Esophagus squamous epithelium (tissue), 5 donors: Measurements from ENCODE around the gene PRPH2. TPM values are rescaled to one million over a fixed set of nuclear protein-coding genes. Genes with fewer than 3 reads are reported as not detected.

ENCODE experiments used
- DNase-seq: peaks from one replicate; lab custom pipeline; 2025; lab: John Stamatoyannopoulos, UW
- H3K27ac ChIP-seq, 4 donors: fragments of 200-600 bp; sonication (generic); one replicate each; pipeline ENCODE4 v1.5.1; 2016 to 2019; ENCODE audit warnings: mild to moderate bottlenecking in 1 of 4
- H3K27me3 ChIP-seq, 4 donors: fragments of 200-600 bp; sonication (generic); 1 replicate in 3 of 4; 2 replicates in 1 of 4; pipeline versions ENCODE4 v1.5.1 to v1.6.0; 2017 to 2021; ENCODE audit warnings: antibody characterized with exemption in 1 of 4
- H3K36me3 ChIP-seq, 3 donors: fragments of 200-600 bp; sonication (generic); one replicate each; pipeline ENCODE4 v1.5.1; 2016 to 2019
- H3K4me1 ChIP-seq, 3 donors: fragments of 200-600 bp; sonication (generic); one replicate each; pipeline ENCODE4 v1.5.1; 2017 to 2019
- H3K4me3 ChIP-seq, 4 donors: fragments of 200-600 bp; sonication (generic); 1 replicate in 3 of 4; 2 replicates in 1 of 4; pipeline ENCODE4 v1.5.1; 2016 to 2019; ENCODE audit warnings: mild to moderate bottlenecking in 2 of 4, moderate library complexity in 1 of 4
- H3K9me3 ChIP-seq, 3 donors: fragments of 200-600 bp; sonication (generic); one replicate each; pipeline ENCODE4 v1.5.1; 2016 to 2019
- CTCF ChIP-seq, 6 experiments: fragments of 450-650 bp in 4 of 6; fragments of 200-600 bp in 2 of 6; sonication (generic) in 2 of 6; IDR thresholded peaks; one replicate each; pipeline ENCODE4 v1.5.1; 2016 to 2019; ENCODE audit warnings: antibody characterized with exemption in 6 of 6, mild to moderate bottlenecking in 4 of 6, moderate library complexity in 4 of 6
- POLR2A ChIP-seq, 4 donors: fragments of 450-650 bp; IDR thresholded peaks; one replicate each; pipeline ENCODE4 v1.6.1; 2017; ENCODE audit warnings: antibody characterized with exemption in 4 of 4, mild to moderate bottlenecking in 4 of 4, moderate library complexity in 3 of 4
- WGBS, 2 donors: methylation state at CpG; one replicate each; pipeline ENCODE4 v1.1.5; 2018; 5-methylcytosine and 5-hydroxymethylcytosine counted together
- intact Hi-C: fragments of 100-400 bp; cut with DNase I; formaldehyde crosslinking; loops from one replicate; pipeline ENCODE4 v1.15.0; 2022
- small RNA-seq, 4 donors: library from RNA; depleted of rRNA; stranded (forward); fragments of <200 nt; gene quantifications; one replicate each; pipeline ENCODE3, GENCODE V24; 2016
- total RNA-seq, 4 donors: library from RNA; depleted of rRNA; stranded (reverse); fragments of >200 nt; gene quantifications; one replicate each; pipeline ENCODE4 v1.1.0, GENCODE V29; 2016
- donor health status: DM: yes; HTN: yes; CAD: no.

PRPH2 gene
- total RNA-seq, 4 donors from 2014 or later = 0.94 to 1.3 TPM; not detected in 2

- Histone ChIP-seq H3K4me3 (no peak overlapping the region), H3K4me1 (no peaks in the 10 kb centered on the region), H3K27ac (no peak overlapping the region), H3K27me3 (no peaks in the 10 kb centered on the region), H3K36me3 (peaks cover 5 to 95% (median 47%) of the 10 kb centered on the region in 3 donors), H3K9me3 (no peaks in the 10 kb centered on the region)
- intact Hi-C loops = loop anchor here (5.0 kb wide), 2 partner anchors 66 to 216 kb away; partner anchors contain the start of gene RPL7L1
- 2 to 4% methylated on average over 5 of the region's 5 CpGs for WGBS, 2 donors
- peak; percentile 13 for DNase-seq
- TF ChIP-seq POLR2A (IDR thresholded peaks at IDR 0.05) (no peak), CTCF (IDR thresholded peaks at IDR 0.05) (peak; percentile 70 to 93 (median 90))
Measured at GRCh38 chr6:42661540-42662153, 60.8 kb downstream of the PRPH2 start.

- Histone ChIP-seq H3K4me3 (no peak overlapping the region), H3K4me1 (no peaks in the 10 kb centered on the region), H3K27ac (no peak overlapping the region), H3K27me3 (no peaks in the 10 kb centered on the region), H3K36me3 (peaks cover 5 to 94% (median 46%) of the 10 kb centered on the region in 3 donors), H3K9me3 (no peaks in the 10 kb centered on the region)
- intact Hi-C loops = loop anchor here (5.0 kb wide), 2 partner anchors 67 to 217 kb away; partner anchors contain the start of gene RPL7L1
- TF ChIP-seq POLR2A (IDR thresholded peaks at IDR 0.05) (no peak), CTCF (IDR thresholded peaks at IDR 0.05) (no peak)
- no peak for DNase-seq
- 13 to 27% methylated on average over 1 of the region's 1 CpG for WGBS, 2 donors
Measured at GRCh38 chr6:42659806-42660205, 62.6 kb downstream of the PRPH2 start.

- Histone ChIP-seq H3K27me3 (no peaks in the 10 kb centered on the region), H3K4me1 (no peaks in the 10 kb centered on the region), H3K27ac (no peak overlapping the region), H3K9me3 (no peaks in the 10 kb centered on the region), H3K36me3 (peaks cover 5 to 98% (median 42%) of the 10 kb centered on the region in 3 donors), H3K4me3 (no peak overlapping the region)
- WGBS, 2 donors = 86 to 87% methylated on average over 5 of the region's 5 CpGs
- no peak for TF ChIP-seq CTCF (IDR thresholded peaks at IDR 0.05)
- no peak for TF ChIP-seq POLR2A (IDR thresholded peaks at IDR 0.05)
- DNase-seq = no peak
- intact Hi-C loops = no loop called here
Measured at GRCh38 chr6:42653851-42654250, 68.5 kb downstream of the PRPH2 start.

GRCh38 chr6:42652024-42652746, 70.2 kb downstream of the PRPH2 start:
- 90 to 92% methylated on average over 5 of the region's 5 CpGs for WGBS, 2 donors
- H3K36me3 ChIP-seq = peaks cover 0 to 98% (median 33%) of the 10 kb centered on the region in 3 donors

More at GRCh38 chr6:42652024-42652746, 70.2 kb downstream of the PRPH2 start:
- Histone ChIP-seq H3K4me1 (no peaks in the 10 kb centered on the region), H3K27ac (no peak overlapping the region), H3K9me3 (no peaks in the 10 kb centered on the region), H3K27me3 (no peaks in the 10 kb centered on the region), H3K4me3 (no peak overlapping the region)
- TF ChIP-seq POLR2A (IDR thresholded peaks at IDR 0.05) (no peak), CTCF (IDR thresholded peaks at IDR 0.05) (no peak)
- intact Hi-C loops = no loop called here
- no peak for DNase-seq

Small RNA genes within 50 kb of the gene (small RNA-seq; reads per million reads assigned to genes)
- gene RNU6-890P = 0 reads per million in 4 donors

Other genes with a start within 250 kb of the PRPH2 start
- 10 to 100 TPM; 14.0 to 25.9 (median 20.4) TPM for gene UBR2, start 158.6 kb downstream of the PRPH2 start, total RNA-seq
- 10 to 100 TPM; 16.2 to 32.9 (median 24.8) TPM for gene TBCC, start 23.5 kb upstream of the PRPH2 start, total RNA-seq
- 10 to 100 TPM in 2 of 4 donors, 1 to 10 TPM in 2; 5.8 to 13.9 (median 8.9) TPM for gene BICRAL, start 59.5 kb upstream of the PRPH2 start, total RNA-seq
- 100 to 1,000 TPM in 1 of 4 donors, 10 to 100 TPM in 3; 67.4 to 122 (median 92.2) TPM for gene RPL7L1, start 157.0 kb upstream of the PRPH2 start, total RNA-seq
- not detected for gene PTCRA, start 193.5 kb upstream of the PRPH2 start, total RNA-seq
- 10 to 100 TPM; 10.3 to 24.6 (median 17.7) TPM for gene CNPY3, start 206.9 kb upstream of the PRPH2 start, total RNA-seq
- under 1 TPM in 1 of 4 donors, not detected in 3; 0.76 TPM for gene GNMT, start 238.2 kb upstream of the PRPH2 start, total RNA-seq